Hematopoietic multipotent progenitor cell treated with erythropoietin and hydrocortisone succinate and interleukin-3 and kit ligand, for 4 days (in vitro differentiated cells): ENCODE measurements around the gene CC2D2A.
"Not testable (repeated sequence)": the region's sequence is repeated elsewhere in the genome, so short reads cannot be mapped to it uniquely, and the experiment has no call there.

Source experiments
- DNase-seq: peaks from one replicate; pipeline ENCODE4 v3.0.0-alpha.2; 2015

CC2D2A gene

DNA sequence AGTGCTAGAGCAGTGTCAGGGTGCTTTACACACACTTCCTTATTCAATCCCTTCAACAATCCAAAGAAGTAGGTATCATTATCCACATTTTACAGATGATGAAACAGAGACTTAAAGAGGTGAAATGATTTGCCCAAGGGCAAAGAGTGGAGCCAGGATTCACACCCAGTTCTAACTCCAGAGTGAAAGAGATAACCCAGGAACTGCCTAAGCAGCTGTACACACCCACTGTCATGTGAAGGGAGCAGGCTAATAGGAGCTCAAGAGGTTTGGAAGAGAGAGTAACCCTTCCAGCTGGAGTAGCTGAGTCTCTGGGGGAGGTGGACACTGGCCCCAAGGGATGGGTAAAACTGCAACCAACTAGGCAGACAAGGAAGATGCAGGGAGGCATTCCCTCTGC, 92.9 kb downstream of the CC2D2A start:
- no peak for DNase-seq

DNA sequence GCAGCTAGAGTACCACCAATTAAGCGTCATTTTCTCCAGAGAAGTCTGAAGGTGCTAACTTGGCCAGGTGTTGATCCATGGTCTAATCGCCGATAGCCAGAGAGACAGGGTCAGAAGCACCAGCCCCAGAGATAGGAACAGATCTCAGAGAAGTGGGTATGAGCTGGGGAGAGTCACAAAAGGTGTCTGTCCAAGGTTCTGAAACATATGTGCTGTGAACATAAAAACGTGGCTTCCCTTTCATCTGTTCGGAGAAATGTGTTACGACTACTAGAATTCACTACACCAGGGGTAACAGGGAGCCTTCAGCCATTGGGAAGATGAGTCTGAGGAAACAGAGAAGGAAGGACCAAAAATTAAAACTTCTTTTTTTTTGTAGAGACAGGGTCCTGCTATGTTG, 94.2 kb downstream of the CC2D2A start:
- peak; percentile 28 for DNase-seq

DNA sequence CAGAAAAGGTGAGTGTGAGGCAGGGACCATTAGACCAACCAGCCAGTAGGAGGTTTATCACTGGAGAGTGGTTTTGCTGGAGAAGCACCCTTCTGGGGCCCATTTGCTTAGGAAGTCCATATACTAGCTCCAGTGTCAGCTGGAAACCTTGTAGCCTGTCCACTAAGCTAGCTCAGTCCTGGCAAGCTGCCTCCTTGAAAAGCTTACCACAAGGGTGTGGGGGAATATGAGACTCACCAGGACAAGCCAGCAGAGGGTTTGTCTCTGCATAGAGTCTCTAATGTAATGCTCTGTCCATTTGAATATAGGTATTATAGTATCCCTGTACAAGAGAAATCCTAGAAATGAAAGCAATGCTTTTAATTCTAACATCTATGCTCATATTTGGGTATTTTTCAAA, 99.1 kb downstream of the CC2D2A start:
- no peak for DNase-seq

DNA sequence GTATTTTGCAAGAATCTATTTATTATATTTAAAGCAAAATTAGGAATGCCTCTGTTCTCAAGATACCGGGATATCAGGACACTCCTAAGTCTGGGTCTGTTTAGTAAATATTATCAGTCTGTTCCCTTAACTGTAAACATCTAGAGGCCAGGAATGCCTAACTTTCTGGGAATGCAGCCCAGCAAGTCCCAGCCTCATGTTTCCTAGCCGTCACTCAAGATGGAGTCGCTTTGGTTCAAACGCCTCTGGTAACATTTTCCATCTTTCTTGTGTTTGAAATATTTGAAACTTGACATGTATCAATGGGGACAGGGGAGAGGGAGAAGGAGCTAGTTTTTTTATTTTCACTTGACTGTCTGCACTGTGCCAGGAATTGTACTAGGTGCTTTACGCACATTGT, 100.1 kb downstream of the CC2D2A start:
- no peak for DNase-seq

DNA sequence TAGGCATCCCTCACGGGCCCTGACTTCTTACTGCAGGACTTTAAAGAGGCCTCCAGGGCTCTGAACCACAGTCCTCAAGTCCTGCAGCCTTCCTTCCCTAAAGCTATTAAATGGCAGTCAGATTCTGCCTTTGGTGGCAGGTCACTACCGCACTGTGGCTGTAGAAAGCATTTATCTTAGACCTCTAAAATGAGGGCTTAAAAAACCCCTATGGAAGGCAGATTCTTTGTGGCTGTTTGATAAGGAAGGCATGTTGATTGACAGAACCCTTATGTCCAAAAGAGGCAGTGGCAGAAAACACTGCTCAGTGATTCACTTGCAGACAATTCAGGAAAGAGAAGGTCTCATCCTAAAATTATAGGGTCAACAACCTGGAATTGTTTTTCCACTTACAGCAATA, 106.3 kb downstream of the CC2D2A start:
- DNase-seq = peak; percentile 17

DNA sequence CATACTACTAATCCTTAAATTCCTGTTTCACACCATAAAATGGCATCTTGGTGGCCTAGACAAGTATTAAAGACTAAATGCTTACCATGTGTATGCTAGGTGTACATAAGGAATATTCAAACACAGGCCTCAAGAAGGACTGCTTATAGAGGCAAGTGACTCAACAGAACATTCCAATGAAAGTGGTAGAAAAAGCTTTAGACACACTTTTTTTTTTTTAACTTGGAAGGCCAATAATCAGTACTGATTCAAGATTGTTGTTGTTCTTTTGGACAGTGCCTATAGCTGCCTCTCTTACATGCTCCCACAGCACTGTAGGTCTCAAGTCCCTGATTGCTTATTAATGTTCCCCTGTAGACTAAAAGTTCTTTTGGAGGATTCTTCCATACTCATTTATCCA, 107.8 kb downstream of the CC2D2A start:
- DNase-seq = no peak

DNA sequence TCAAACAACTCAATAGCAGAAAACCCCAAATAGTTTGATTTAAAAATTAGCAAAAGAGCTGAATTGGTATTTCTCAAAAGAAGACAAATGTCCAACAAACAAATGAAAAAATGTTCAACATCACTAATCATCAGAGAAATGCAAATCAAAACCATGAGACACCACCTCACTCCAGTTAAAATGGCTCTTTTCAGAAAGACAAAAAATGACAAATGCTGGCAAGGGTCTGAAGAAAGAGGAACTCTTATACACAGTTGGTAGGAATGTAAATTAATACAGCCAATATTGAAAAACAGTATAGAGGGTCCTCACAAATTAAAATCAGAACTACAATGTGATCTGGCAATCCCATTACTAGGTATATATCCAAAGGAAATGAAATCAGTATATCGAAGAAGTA, 115.1 kb downstream of the CC2D2A start:
- no peak for DNase-seq

DNA sequence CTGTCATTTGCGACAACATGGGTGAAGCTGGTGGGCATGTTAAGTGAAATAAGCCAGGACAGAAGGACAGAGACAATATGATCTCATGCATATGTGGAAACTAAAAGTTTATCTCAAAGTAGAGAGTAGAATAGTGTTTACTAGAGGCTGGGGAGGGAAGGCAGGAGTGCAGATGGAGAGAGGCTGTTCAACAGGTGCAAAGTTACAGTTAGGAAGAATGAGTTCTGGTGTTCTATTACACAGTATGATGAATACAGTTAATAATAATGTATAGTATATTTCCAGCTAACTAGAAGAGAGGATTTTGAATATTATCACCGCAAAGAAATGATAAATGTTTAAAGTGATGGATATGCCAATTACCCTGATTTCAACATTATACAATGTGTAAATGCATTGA, 115.6 kb downstream of the CC2D2A start:
- DNase-seq = no peak

DNA sequence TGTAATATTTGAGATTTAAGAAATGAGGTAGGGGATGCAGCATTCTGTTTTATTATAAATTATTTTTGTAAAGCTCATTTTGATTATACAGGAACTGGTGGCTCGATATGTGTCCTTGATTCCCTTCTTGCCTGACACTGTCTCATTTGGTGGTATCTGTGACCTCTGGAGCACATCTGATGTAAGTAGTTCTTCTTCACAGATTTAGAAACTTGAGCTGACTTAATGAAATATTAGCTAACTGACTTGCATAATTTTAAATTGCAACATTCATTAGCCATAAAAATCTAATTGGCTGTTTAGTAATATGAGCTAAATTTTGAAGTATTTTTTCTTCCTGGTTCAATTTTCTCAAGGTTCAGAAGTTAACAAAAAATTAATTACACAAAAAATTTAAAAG, 116.4 kb downstream of the CC2D2A start:
- peak; percentile 14 for DNase-seq

DNA sequence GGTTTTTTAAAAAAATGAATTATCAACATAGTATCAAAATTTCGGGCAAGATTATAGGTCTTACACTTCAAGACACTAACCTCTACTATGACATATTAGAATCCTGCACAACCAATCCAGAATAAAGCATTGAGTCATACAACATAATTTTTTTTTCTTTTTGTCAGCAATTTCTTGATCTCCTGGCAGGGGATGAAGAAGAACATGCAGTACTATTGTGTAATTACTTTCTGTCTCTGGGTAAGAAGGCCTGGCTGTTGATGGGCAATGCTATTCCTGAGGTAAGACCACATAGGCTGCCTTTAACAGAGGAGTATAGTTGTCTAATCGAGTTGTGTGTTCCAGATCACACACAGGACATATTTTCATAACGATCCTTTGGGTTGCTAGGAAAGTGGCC, 118.0 kb downstream of the CC2D2A start:
- no peak for DNase-seq

DNA sequence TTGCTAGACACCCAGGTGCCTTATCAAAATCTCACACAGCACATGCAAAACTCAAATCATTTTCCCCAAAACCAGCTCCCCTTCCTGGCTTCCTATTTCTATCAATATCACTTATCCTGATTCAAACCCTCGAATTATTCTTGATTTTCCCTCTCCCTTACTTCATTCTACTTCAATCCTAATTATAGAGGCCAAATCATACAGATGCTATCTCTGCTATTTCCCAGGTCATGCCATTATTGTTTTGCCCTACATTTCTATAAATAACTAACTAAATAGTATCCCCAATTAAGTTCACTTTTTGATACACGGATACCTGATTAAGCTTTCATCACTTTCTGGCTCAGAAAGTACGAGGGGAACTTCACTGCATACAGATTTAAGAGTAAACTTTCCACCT, 123.1 kb downstream of the CC2D2A start:
- no peak for DNase-seq

DNA sequence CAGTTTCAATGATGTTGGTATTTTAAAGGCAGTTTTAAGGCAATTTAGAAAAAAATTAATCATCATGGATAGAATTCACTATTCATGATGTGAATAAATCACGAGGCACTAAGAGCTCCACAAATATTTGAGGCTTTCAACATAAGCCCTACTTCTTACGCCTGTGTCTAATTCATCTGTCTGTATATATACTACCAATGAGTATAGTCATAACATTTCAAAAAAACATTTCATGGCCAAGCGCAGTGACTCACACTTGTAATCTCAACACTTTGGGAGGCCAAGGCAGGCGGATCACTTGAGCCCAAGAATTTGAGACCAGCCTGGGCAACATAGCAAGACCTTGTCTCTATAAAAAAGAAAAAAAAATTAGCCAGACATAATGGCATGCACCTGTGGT, 129.0 kb downstream of the CC2D2A start:
- no peak for DNase-seq

DNA sequence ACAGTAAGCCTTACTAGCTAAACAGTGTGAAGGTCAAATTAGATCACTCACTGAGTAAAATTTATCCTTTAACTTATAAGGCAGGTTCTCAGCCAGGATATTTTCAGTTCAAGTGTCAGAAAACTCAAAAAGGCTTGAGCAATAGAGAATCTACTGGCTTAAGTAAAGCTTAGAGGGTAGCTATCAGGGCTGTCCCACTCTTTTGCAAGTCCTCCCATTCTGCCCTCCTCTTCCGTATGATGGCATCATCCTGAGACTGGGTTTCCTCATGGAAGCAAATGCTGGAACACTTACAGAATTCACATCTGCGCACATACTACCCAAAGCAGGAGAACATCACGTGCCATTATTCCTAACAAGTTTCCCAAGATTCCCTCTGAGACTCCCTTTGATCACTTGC, 130.5 kb downstream of the CC2D2A start:
- DNase-seq = no peak

DNA sequence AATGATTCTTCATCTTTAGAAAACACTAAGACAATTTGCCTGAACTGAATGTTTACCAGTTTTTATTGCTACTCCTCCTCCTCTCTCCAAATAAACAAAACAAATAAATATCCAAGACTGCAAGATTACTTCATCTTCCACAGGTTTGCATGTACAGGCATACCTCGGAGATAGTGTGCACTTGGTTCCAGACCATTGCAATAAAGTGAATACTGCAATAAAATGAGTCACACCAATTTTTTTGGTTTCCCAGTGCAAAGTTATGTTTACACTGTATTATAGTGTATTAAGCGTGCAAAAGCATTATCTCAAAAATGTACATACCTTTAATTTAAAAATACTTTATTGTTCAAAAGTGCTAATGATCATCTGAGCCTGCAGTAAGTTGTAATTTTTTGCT, 132.2 kb downstream of the CC2D2A start:
- no peak for DNase-seq

DNA sequence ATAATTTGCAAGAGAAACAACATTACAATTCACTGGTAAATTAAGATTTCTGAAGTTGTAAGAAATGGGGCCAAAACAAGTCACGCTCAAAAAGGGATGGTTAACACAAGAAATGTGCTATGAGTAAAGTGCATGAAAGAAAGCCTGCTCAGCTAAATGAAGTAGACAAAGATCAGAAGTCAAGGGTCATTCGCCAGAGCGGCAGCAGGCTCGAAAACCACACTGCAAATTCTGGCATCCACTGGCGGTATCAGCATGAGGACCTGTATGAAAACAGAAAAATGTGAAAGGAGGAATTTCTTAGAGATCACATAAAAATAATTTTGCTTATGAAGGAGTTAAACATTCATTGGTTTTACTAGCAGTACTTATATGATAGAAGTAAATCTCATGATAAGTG, 135.9 kb downstream of the CC2D2A start:
- DNase-seq = no peak

DNA sequence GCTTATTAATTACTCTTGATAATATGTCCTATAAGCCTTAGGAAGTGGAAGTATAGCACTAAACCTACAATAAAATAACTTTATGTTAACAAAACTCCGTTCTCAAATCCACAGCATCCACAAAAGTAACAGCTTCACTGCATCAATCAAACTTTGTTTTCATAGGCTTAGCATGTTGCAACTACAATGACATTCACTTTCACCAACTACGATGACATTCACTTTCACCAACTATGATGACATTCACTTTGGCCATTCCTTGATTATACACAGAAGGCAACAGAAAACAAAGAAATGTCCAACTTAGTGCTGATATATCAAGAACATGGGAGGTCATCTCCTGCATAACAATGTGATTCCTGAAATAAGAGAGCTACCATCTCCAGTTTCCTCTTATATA, 141.2 kb downstream of the CC2D2A start:
- no peak for DNase-seq

DNA sequence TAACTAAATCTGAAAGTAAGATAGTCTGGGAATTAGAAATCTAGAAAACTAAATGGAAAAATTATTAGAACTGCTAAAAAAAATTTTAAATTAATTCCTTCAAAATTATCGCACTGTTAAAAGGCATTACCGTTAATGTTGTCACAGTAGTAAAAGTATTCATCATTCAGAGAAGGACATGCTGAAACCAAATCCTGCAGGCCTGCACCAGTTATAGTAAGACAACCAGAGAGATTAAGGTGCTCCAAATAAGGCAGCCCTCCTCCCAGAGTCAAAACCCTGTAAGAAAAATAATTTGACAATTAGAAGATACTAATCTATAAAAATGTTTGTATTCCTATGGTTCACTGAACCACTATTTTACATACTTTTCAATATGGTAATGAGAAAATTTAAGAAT, 142.5 kb downstream of the CC2D2A start:
- no peak for DNase-seq

DNA sequence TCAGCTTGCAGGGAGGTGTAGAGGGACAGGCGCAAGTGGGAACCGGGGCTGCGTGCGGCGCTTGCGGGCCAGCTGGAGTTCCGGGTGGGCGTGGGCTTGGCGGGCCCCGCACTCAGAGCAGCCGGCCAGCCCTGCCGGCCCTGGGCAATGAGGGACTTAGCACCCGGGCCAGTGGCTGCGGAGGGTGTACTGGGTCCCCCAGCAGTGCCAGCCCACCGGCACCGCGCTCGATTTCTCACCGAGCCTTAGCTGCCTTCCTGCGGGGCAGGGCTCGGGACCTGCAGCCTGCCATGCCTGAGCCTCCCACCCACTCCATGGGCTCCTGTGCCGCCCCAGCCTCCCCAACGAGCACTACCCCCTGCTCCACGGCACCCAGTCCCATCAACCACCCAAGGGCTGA, 145.2 kb downstream of the CC2D2A start:
- not testable (repeated sequence) for DNase-seq

DNA sequence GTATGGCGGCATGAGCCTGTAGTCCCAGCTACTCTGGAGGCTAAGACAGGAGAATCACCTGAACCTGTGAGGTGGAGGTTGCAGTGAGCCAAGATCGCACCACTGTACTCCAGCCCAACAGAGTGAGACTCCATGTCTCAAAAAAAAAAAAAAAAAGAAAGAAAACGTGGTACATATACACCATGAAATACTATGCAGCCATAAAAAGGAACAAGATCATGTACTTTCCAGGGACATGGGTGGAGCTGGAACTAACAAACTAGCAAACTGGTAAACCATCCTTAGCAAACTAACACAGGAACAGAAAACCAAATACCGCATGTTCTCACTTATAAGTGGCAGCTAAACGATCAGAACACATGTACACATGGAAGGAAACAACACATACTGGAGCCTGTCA, 147.7 kb downstream of the CC2D2A start:
- not testable (repeated sequence) for DNase-seq

DNA sequence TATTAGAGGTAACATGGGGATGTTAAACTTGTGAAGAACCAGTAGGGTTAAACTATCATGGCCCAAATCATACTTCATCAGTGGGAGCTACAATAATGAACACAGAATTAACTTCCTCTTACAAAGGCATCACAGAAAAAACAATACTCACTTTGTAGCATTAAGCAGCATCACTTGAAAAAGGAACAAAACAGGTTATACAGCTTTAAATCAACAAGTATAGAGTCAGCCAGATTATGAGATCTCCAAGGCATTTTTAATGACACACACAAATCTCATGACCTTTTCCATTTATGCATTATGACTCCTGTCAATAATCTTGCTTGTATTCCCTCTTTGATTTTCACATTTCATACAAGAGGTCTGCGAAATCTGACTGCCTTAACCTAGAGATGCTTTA, 167.1 kb downstream of the CC2D2A start:
- DNase-seq = no peak

DNA sequence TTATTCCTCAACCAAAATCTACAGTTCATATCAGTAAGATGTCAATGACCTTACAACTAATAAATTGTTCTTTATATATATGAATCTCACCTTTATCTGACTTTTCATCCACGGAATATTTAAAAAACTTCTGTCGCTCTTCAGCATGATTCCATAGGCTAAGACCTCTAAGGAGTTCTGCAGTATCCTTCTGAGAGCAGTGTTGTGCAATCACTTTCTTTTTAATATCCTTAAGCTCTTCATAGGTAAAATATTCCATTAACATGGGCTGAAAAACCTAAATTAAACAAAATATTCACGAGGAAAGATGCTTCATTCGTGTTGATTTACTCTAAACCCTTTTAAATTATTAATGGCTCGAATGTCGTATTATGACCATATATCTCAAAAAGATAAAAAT, 168.7 kb downstream of the CC2D2A start:
- DNase-seq = no peak

DNA sequence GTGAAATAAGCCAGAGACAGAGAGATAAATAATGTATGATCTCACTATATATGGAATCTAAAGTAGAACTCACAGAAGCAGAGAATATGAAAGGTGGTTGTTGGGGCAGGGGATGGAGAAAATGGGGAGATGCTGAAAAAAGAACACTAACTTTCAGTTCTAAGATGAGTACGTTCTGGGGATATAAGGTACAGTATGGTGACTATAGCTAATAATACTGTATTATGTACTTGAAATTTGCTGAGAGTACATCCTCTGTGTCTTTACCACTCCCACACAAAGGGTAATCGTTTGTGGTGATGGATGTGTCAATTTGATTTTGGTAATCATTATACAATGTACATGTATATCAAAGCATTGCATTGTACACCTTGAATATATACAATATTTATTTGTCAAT, 178.9 kb downstream of the CC2D2A start:
- DNase-seq = no peak

DNA sequence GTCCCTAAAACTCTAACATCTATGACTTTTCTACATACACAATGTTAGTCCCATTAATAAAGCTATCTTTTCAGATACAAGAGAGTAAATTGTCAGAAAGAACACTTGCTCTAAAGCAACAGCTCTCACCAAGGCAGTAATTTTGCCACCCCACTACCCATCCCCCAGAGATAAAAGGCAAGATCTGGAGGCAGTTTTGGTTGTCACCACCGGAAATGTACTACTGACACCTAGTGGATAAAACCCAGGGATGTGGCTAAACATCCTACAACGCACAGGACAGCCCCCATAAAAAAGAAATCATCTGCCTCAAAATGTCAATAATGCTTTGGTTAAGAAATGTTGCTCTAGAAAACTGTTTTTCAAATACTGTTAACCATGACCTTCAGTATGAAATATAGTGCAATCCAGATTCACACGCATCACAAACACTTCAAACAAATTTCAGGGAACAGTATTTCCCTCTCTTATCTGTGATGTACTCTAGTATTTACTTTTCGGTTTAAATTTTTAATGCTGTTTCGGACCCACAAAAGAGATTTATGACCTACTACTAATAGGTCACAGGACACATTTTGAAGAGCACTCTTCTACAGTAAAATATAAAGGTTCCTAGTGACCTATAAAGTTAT, 180.3 kb downstream of the CC2D2A start:
- peak; percentile 94 for DNase-seq
